ENCODE data around the gene SERPINA12. TPM values are rescaled to one million over a fixed set of nuclear protein-coding genes. Genes with fewer than 3 reads are reported as not detected.

SERPINA12 gene
- polyA plus RNA-seq, 1 donor from 2014 or later = not detected

- TF ChIP-seq EZH2 (IDR thresholded peaks at IDR 0.05; ENCODE audit: borderline replicate concordance, insufficient read depth, low read length, poor library complexity, severe bottlenecking) (no peak), EP300 (conservative IDR thresholded peaks at IDR 0.05; ENCODE audit: poor library complexity, severe bottlenecking) (no peak), TAF1 (IDR thresholded peaks at IDR 0.05; ENCODE audit: low read depth) (no peak), RAD21 (conservative IDR thresholded peaks at IDR 0.05) (no peak), MXI1 (conservative IDR thresholded peaks at IDR 0.05; ENCODE audit: poor library complexity, severe bottlenecking) (no peak), SMC3 (conservative IDR thresholded peaks at IDR 0.05; ENCODE audit: poor library complexity) (no peak), POLR2AphosphoS5 (IDR thresholded peaks at IDR 0.05) (no peak), CTCF (IDR thresholded peaks at IDR 0.05; ENCODE audit: poor library complexity, severe bottlenecking) (no peak)
- TF ChIP-seq, protein P1, sequence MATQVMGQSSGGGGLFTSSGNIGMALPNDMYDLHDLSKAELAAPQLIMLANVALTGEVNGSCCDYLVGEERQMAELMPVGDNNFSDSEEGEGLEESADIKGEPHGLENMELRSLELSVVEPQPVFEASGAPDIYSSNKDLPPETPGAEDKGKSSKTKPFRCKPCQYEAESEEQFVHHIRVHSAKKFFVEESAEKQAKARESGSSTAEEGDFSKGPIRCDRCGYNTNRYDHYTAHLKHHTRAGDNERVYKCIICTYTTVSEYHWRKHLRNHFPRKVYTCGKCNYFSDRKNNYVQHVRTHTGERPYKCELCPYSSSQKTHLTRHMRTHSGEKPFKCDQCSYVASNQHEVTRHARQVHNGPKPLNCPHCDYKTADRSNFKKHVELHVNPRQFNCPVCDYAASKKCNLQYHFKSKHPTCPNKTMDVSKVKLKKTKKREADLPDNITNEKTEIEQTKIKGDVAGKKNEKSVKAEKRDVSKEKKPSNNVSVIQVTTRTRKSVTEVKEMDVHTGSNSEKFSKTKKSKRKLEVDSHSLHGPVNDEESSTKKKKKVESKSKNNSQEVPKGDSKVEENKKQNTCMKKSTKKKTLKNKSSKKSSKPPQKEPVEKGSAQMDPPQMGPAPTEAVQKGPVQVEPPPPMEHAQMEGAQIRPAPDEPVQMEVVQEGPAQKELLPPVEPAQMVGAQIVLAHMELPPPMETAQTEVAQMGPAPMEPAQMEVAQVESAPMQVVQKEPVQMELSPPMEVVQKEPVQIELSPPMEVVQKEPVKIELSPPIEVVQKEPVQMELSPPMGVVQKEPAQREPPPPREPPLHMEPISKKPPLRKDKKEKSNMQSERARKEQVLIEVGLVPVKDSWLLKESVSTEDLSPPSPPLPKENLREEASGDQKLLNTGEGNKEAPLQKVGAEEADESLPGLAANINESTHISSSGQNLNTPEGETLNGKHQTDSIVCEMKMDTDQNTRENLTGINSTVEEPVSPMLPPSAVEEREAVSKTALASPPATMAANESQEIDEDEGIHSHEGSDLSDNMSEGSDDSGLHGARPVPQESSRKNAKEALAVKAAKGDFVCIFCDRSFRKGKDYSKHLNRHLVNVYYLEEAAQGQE (IDR thresholded peaks at IDR 0.05; ENCODE audit: borderline replicate concordance) = no peak
- Histone ChIP-seq H3K9me2 (ENCODE audit: insufficient read depth, low read length) (no peaks in the 10 kb centered on the region), H3K79me2 (replicated peaks; ENCODE audit: insufficient read depth, low read length) (no peaks in the 10 kb centered on the region), H3K4me3 (ENCODE audit: low read length) (no peak overlapping the region), H3K9me3 (ENCODE audit: low read length) (peaks cover 4% of the 10 kb centered on the region), H3F3A (ENCODE audit: insufficient read depth, low read length, poor library complexity, severe bottlenecking) (no peaks in the 10 kb centered on the region), H3K9ac (ENCODE audit: low read length) (no peak overlapping the region), H3K4me2 (ENCODE audit: low read length) (no peak overlapping the region), H4K20me1 (ENCODE audit: insufficient read depth) (no peaks in the 10 kb centered on the region), H3K36me3 (ENCODE audit: insufficient read depth, low read length) (no peaks in the 10 kb centered on the region), H3K27me3 (ENCODE audit: insufficient read depth, low read depth, low read length) (no peaks in the 10 kb centered on the region), H2AFZ (ENCODE audit: low read depth, low read length) (no peak overlapping the region), H3K27ac (ENCODE audit: low read length) (no peak overlapping the region)
These were observed 40.0 kb downstream of the SERPINA12 start for GRCh38 chr14:94469261-94469660.

GRCh38 chr14:94467728-94468520, 41.3 kb downstream of the SERPINA12 start:
- no peaks in the 10 kb centered on the region for H3K9me2 ChIP-seq (ENCODE audit: insufficient read depth, low read length)
- no peak overlapping the region for H2AFZ ChIP-seq (ENCODE audit: low read depth, low read length)
- no peaks in the 10 kb centered on the region for H4K20me1 ChIP-seq (ENCODE audit: insufficient read depth)
- H3K4me2 ChIP-seq (ENCODE audit: low read length) = no peak overlapping the region
- H3K27me3 ChIP-seq (ENCODE audit: insufficient read depth, low read depth, low read length) = no peaks in the 10 kb centered on the region
- H3F3A ChIP-seq (ENCODE audit: insufficient read depth, low read length, poor library complexity, severe bottlenecking) = no peaks in the 10 kb centered on the region
- no peak overlapping the region for H3K9ac ChIP-seq (ENCODE audit: low read length)
- no peak overlapping the region for H3K4me3 ChIP-seq (ENCODE audit: low read length)
- H3K9me3 ChIP-seq (ENCODE audit: low read length) = peaks cover 4% of the 10 kb centered on the region
- no peaks in the 10 kb centered on the region for H3K36me3 ChIP-seq (ENCODE audit: insufficient read depth, low read length)
- no peaks in the 10 kb centered on the region for H3K79me2 ChIP-seq (replicated peaks; ENCODE audit: insufficient read depth, low read length)
- TF ChIP-seq MXI1 (conservative IDR thresholded peaks at IDR 0.05; ENCODE audit: poor library complexity, severe bottlenecking) (no peak), EZH2 (IDR thresholded peaks at IDR 0.05; ENCODE audit: borderline replicate concordance, insufficient read depth, low read length, poor library complexity, severe bottlenecking) (no peak), SMC3 (conservative IDR thresholded peaks at IDR 0.05; ENCODE audit: poor library complexity) (no peak), CTCF (IDR thresholded peaks at IDR 0.05; ENCODE audit: poor library complexity, severe bottlenecking) (no peak), POLR2AphosphoS5 (IDR thresholded peaks at IDR 0.05) (no peak), EP300 (conservative IDR thresholded peaks at IDR 0.05; ENCODE audit: poor library complexity, severe bottlenecking) (no peak), RAD21 (conservative IDR thresholded peaks at IDR 0.05) (no peak), TAF1 (IDR thresholded peaks at IDR 0.05; ENCODE audit: low read depth) (no peak)
- TF ChIP-seq, protein P1 (IDR thresholded peaks at IDR 0.05; ENCODE audit: borderline replicate concordance) = no peak
- no peak overlapping the region for H3K27ac ChIP-seq (ENCODE audit: low read length)

Data from neural cell (in vitro differentiated cells).